Uterus (tissue), 2 donors: ENCODE results near the gene EPB42.
"Not testable (repeated sequence)": the region's sequence is repeated elsewhere in the genome, so short reads cannot be mapped to it uniquely, and the experiment has no call there.

Experiments used
- POLR2A ChIP-seq, 2 donors: fragments of 450-650 bp; IDR thresholded peaks; one replicate each; pipeline ENCODE4 v1.6.1; 2016; ENCODE audit warnings: antibody characterized with exemption in 2 of 2, mild to moderate bottlenecking in 1 of 2, moderate library complexity in 1 of 2
- TF ChIP-seq, protein P1 (sequence below), 4 experiments: fragments of 200-600 bp in 2 of 4; fragments of 450-650 bp in 2 of 4; sonication (generic) in 2 of 4; IDR thresholded peaks; one replicate each; pipeline ENCODE4 v1.5.1; 2016 to 2019; ENCODE audit warnings: antibody characterized with exemption in 4 of 4, mild to moderate bottlenecking in 2 of 4, moderate library complexity in 1 of 4

DNA sequence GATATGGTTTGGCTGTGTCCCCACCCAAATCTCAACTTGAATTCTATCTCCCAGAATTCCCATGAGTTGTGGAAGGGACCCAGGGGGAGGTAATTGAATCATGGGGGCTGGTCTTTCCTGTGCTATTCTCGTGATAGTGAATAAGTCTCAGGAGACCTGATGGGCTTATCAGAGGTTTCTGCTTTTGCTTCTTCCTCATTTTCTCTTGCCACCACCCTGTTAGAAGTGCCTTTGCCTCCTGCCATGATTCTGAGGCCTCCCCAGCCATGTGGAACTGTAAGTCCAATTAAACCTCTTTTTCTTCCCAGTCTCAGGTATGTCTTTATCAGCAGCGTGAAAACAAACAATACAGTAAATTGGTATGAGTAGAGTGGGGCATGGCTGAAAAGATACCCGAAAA lies 23.0 kb downstream of the EPB42 start:
- TF ChIP-seq, protein P1, sequence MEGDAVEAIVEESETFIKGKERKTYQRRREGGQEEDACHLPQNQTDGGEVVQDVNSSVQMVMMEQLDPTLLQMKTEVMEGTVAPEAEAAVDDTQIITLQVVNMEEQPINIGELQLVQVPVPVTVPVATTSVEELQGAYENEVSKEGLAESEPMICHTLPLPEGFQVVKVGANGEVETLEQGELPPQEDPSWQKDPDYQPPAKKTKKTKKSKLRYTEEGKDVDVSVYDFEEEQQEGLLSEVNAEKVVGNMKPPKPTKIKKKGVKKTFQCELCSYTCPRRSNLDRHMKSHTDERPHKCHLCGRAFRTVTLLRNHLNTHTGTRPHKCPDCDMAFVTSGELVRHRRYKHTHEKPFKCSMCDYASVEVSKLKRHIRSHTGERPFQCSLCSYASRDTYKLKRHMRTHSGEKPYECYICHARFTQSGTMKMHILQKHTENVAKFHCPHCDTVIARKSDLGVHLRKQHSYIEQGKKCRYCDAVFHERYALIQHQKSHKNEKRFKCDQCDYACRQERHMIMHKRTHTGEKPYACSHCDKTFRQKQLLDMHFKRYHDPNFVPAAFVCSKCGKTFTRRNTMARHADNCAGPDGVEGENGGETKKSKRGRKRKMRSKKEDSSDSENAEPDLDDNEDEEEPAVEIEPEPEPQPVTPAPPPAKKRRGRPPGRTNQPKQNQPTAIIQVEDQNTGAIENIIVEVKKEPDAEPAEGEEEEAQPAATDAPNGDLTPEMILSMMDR (IDR thresholded peaks at IDR 0.05): not testable (repeated sequence)
- not testable (repeated sequence) for TF ChIP-seq POLR2A (IDR thresholded peaks at IDR 0.05)
